Measurements from ENCODE around the gene EDIL3.

DNA sequence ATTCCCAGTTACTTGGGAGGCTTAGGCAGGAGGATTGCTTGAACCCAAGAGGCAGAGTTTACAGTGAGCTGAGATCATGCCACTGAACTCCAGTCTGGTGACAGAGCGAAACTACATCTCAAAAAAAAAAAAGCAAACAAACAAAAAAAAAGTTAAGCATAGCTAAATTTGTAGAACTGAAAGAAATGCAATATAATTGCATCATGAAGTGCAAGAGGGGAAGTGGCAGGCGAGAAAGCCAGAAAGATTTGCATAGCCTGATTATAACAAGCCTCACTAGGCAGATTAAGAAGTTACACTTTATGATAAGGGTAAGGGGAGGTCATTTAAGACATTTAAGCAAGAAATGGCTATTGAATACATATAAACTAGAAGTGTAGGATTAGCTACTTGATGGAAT lies 187.1 kb downstream of the EDIL3 start:
- TF ChIP-seq, protein P1, sequence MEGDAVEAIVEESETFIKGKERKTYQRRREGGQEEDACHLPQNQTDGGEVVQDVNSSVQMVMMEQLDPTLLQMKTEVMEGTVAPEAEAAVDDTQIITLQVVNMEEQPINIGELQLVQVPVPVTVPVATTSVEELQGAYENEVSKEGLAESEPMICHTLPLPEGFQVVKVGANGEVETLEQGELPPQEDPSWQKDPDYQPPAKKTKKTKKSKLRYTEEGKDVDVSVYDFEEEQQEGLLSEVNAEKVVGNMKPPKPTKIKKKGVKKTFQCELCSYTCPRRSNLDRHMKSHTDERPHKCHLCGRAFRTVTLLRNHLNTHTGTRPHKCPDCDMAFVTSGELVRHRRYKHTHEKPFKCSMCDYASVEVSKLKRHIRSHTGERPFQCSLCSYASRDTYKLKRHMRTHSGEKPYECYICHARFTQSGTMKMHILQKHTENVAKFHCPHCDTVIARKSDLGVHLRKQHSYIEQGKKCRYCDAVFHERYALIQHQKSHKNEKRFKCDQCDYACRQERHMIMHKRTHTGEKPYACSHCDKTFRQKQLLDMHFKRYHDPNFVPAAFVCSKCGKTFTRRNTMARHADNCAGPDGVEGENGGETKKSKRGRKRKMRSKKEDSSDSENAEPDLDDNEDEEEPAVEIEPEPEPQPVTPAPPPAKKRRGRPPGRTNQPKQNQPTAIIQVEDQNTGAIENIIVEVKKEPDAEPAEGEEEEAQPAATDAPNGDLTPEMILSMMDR (IDR thresholded peaks at IDR 0.05) = no peak
- TF ChIP-seq POLR2A (IDR thresholded peaks at IDR 0.05) = no peak
- TF ChIP-seq EP300 (IDR thresholded peaks at IDR 0.05) = no peak

Measured in tibial nerve (tissue), 4 donors.